Activated CD4-positive, alpha-beta T cell treated with anti-CD3 and anti-CD28 coated beads for 48 hours (primary cell): ENCODE measurements around the gene FAM107B.

Experiments
- DNase-seq: peaks from one replicate; pipeline ENCODE4 v3.0.0-alpha.2; 2020

Gene FAM107B

DNA sequence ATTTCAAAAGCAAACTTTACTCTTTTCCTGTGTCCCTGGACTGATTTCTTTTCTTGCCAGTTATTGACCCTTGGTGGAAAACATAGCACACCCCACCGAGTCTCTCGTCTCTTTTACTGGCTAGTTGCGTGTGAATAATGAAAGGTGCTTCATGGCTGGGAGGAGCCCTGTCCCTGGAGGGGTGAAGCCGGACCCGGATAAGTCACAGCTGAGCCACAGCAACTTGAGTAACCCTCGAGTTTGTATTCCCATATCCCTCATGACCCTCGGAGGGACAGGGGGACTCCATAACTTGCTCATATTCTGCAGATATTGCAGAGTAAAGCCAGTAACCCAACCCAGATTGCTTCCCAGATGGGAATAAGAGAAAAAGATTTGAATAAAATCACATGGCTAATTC is 296.5 kb downstream of the FAM107B start:
- no peak for DNase-seq

GRCh38 chr10:14477408-14477710 is 297.3 kb downstream of the FAM107B start:
- no peak for DNase-seq

DNA sequence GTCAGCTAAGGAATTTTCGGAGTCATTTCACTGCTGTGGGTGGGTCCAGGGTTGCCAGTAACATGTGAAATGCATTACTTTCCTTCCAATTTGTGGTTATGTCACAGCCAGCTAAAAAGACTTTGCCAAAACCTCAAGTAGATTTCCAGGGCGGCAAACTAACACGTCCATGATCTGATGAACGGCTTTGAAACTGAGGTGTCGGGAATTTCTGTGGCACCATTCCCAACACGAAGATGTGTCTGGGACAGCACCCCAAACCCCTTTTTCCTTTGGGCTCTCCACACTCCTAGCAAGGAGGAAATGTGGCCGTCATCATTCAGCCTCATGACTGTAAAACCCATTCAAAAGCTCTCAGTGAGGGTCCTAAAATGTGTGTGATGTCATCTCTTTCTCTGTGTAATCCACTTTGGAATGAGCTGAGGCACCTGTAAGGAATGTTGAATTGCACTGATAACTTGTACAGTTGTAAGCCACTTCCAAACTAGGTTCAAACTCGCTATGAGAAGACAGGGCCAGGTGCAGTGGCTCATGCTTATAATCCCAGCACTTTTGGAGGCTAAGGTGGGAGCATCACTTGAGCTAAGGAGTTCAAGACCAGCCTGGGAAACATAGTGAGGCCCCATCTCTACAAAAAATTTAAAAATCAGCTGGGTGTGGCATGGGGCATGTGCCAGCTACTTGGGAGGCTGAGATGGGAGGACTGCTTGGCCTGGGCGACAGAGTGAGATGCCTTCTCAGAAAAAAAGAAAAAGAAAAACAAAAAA is 297.9 kb downstream of the FAM107B start:
- no peak for DNase-seq

DNA sequence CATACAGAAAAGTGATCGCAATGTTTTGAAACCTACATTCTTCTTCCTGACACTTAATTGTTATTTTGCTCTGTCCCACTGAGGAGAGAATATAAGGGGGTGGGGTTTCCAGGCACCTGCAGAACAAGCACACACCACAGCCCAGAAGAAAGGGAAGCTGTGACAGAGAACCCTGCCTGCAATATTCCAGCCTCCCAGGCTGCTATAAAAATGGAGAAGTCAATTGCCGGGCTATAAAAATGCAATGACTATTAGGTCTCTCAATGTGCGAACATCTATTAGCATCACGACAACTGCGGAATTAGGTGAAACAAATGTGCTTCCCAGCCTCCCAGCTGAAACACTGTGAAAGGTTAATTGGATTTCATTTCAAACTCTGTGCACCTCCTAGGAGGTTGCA is 298.7 kb downstream of the FAM107B start:
- DNase-seq: no peak

DNA sequence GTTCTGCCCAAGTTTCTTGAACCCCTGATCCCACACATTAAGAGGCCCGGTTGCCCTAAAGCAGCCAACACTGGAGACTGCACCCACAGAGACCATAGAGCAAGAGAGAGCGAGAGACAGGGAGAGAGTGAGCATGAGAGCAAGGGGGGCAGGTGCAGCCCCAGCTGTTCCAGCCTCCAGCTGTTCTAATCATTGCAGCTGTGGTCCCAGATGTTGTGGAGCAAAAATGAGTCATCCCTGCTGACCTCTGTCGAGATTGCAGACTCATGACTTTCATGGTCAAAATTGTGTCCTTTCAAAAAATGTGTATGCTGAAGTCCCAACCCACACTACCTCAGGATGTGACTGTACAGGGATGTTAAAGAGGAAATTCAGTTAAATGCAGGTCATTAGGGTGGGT is 300.0 kb downstream of the FAM107B start:
- DNase-seq: no peak

DNA sequence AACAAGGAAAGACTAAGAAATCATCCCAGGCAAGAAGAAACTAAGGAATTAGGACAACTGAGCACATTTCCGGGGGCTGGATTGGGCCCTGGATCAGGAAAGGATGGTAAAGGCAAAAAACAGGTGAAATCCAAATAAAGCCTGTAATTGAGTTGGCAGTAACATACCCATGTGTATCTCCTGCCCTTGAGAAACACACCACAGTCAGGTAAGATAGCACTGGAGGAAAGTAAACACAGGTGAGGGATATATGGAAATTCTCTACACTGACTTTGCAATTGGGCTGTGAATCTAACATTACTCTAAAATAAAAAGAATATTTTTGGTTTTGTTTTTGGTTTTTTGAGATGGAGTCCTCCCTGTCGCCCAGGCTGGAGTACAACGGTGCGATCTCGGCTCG is 303.8 kb downstream of the FAM107B start:
- no peak for DNase-seq

GRCh38 chr10:14468726-14469125 is 306.0 kb downstream of the FAM107B start:
- DNase-seq: no peak
